ENCODE data around the gene CNTNAP2.
"Not testable (repeated sequence)": the region's sequence is repeated elsewhere in the genome, so short reads cannot be mapped to it uniquely, and the experiment has no call there.

CNTNAP2 gene

GRCh38 chr7:148266795-148267194 lies 2150.2 kb downstream of the CNTNAP2 start:
- DNase-seq (ENCODE audit: low read depth): no peak

- no peak for DNase-seq (ENCODE audit: low read depth)
Observed at GRCh38 chr7:148270576-148270975, 2154.0 kb downstream of the CNTNAP2 start.

GRCh38 chr7:148274118-148274517 lies 2157.5 kb downstream of the CNTNAP2 start:
- DNase-seq (ENCODE audit: low read depth): no peak

GRCh38 chr7:148275359-148275890 lies 2158.8 kb downstream of the CNTNAP2 start:
- no peak for DNase-seq (ENCODE audit: low read depth)

GRCh38 chr7:148276314-148277041 lies 2159.9 kb downstream of the CNTNAP2 start:
- no peak for DNase-seq (ENCODE audit: low read depth)

- DNase-seq (ENCODE audit: low read depth): no peak
Observed at GRCh38 chr7:148277042-148277660, 2160.6 kb downstream of the CNTNAP2 start.

- no peak for DNase-seq (ENCODE audit: low read depth)
Observed at GRCh38 chr7:148286150-148286549, 2169.5 kb downstream of the CNTNAP2 start.

- no peak for DNase-seq (ENCODE audit: low read depth)
Observed at GRCh38 chr7:148287538-148287937, 2170.9 kb downstream of the CNTNAP2 start.

- no peak for DNase-seq (ENCODE audit: low read depth)
Observed at GRCh38 chr7:148288592-148289151, 2172.1 kb downstream of the CNTNAP2 start.

- DNase-seq (ENCODE audit: low read depth): no peak
Observed at GRCh38 chr7:148289630-148290029, 2173.0 kb downstream of the CNTNAP2 start.

- DNase-seq (ENCODE audit: low read depth): no peak
Observed at GRCh38 chr7:148290538-148290937, 2173.9 kb downstream of the CNTNAP2 start.

- DNase-seq (ENCODE audit: low read depth): no peak
Observed at GRCh38 chr7:148291799-148292198, 2175.2 kb downstream of the CNTNAP2 start.

GRCh38 chr7:148296994-148297644 lies 2180.5 kb downstream of the CNTNAP2 start:
- no peak for DNase-seq (ENCODE audit: low read depth)

- DNase-seq (ENCODE audit: low read depth): not testable (repeated sequence)
Observed at GRCh38 chr7:148298768-148299167, 2182.2 kb downstream of the CNTNAP2 start.

- no peak for DNase-seq (ENCODE audit: low read depth)
Observed at GRCh38 chr7:148299350-148300276, 2183.0 kb downstream of the CNTNAP2 start.

- DNase-seq (ENCODE audit: low read depth): not testable (repeated sequence)
Observed at GRCh38 chr7:148302436-148302835, 2185.8 kb downstream of the CNTNAP2 start.

GRCh38 chr7:148303295-148304082 lies 2186.9 kb downstream of the CNTNAP2 start:
- DNase-seq (ENCODE audit: low read depth): no peak

- no peak for DNase-seq (ENCODE audit: low read depth)
Observed at GRCh38 chr7:148304083-148304335, 2187.4 kb downstream of the CNTNAP2 start.

- no peak for DNase-seq (ENCODE audit: low read depth)
Observed at GRCh38 chr7:148304456-148304855, 2187.9 kb downstream of the CNTNAP2 start.

- DNase-seq (ENCODE audit: low read depth): no peak
Observed at GRCh38 chr7:148306759-148307158, 2190.2 kb downstream of the CNTNAP2 start.

Measured in activated T-helper 9 cell treated with anti-CD3 and anti-CD28 coated beads, Interleukin-2, amount 50 U/mL, for 16 hours (primary cell).